Measurements from ENCODE around the gene HPCA. TPM values are rescaled to one million over a fixed set of nuclear protein-coding genes. Genes with fewer than 3 reads are reported as not detected.

HPCA gene
- total and polyA plus RNA-seq, 2 of the 8 experiments (the other 6 are each of a cell fraction or from before 2014, with no cell fraction given): 0.70 to 1.4 TPM

DNA sequence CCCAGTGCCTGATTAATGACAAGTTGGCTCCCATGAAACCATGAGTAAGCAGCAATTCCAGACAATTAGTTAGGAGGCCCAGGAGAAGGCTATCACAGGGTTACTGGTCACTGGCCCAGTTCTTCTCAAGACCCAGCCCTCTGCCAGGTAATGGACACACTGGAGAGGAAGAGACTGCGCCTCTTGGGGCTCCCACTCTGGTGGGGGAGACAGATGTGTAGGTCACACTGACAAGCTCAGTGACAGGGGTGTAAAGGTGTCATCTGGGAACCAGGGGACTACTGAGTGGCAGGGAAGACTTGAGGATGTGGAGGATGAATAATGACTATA is 4.9 kb downstream of the HPCA start (continued):
- TF ChIP-seq ZNF274 (IDR thresholded peaks at IDR 0.05; ENCODE audit: borderline replicate concordance, extremely low read depth, low read length) (no peak), EGR1 (IDR thresholded peaks at IDR 0.05; ENCODE audit: borderline replicate concordance, low read depth, low read length) (no peak), SUZ12 (IDR thresholded peaks at IDR 0.05; ENCODE audit: low read length) (no peak)
